DMS79 (cell line): ENCODE data around the gene KRT9.
"Not testable (repeated sequence)": the region's sequence is repeated elsewhere in the genome, so short reads cannot be mapped to it uniquely, and the experiment has no call there.

Experiments used
- DNase-seq: peaks from one replicate; lab custom pipeline; 2025; lab: John Stamatoyannopoulos, UW

The KRT9 gene

GRCh38 chr17:41578971-41579370 is 7.1 kb upstream of the KRT9 start:
- DNase-seq = no peak

GRCh38 chr17:41578538-41578937 is 6.7 kb upstream of the KRT9 start:
- DNase-seq = no peak

GRCh38 chr17:41576740-41577139 is 4.9 kb upstream of the KRT9 start:
- not testable (repeated sequence) for DNase-seq

- DNase-seq = no peak
Observed at GRCh38 chr17:41575336-41575735, 3.5 kb upstream of the KRT9 start.

- DNase-seq = no peak
Observed at GRCh38 chr17:41567317-41567716, 4.5 kb downstream of the KRT9 start.

GRCh38 chr17:41565338-41565737 is 6.5 kb downstream of the KRT9 start:
- DNase-seq = no peak

- DNase-seq = no peak
Observed at GRCh38 chr17:41563607-41564170, 8.2 kb downstream of the KRT9 start.

GRCh38 chr17:41561554-41561953 is 10.3 kb downstream of the KRT9 start:
- no peak for DNase-seq

- no peak for DNase-seq
Observed at GRCh38 chr17:41559548-41559947, 12.3 kb downstream of the KRT9 start.

- DNase-seq = no peak
Observed at GRCh38 chr17:41556931-41557330, 14.9 kb downstream of the KRT9 start.

GRCh38 chr17:41556306-41556705 is 15.6 kb downstream of the KRT9 start:
- no peak for DNase-seq

GRCh38 chr17:41555105-41555887 is 16.6 kb downstream of the KRT9 start:
- no peak for DNase-seq

GRCh38 chr17:41553987-41554680 is 17.7 kb downstream of the KRT9 start:
- DNase-seq = no peak

- DNase-seq = no peak
Observed at GRCh38 chr17:41553176-41553575, 18.7 kb downstream of the KRT9 start.

GRCh38 chr17:41552455-41552854 is 19.4 kb downstream of the KRT9 start:
- no peak for DNase-seq

GRCh38 chr17:41551365-41551764 is 20.5 kb downstream of the KRT9 start:
- no peak for DNase-seq

GRCh38 chr17:41549596-41550039 is 22.2 kb downstream of the KRT9 start:
- no peak for DNase-seq

GRCh38 chr17:41548844-41549595 is 22.8 kb downstream of the KRT9 start:
- peak; percentile 40 for DNase-seq

GRCh38 chr17:41547921-41548843 is 23.7 kb downstream of the KRT9 start:
- no peak for DNase-seq

- no peak for DNase-seq
Observed at GRCh38 chr17:41547378-41547841, 24.4 kb downstream of the KRT9 start.

- DNase-seq = no peak
Observed at GRCh38 chr17:41546819-41547218, 25.0 kb downstream of the KRT9 start.
